ENCODE measurements around the gene POMT1. TPM values are rescaled to one million over a fixed set of nuclear protein-coding genes. Genes with fewer than 3 reads are reported as not detected.
A peak's percentile ranks its signal among the peaks of the same experiment; 100 is the strongest.
"Not testable (repeated sequence)": the region's sequence is repeated elsewhere in the genome, so short reads cannot be mapped to it uniquely, and the experiment has no call there.

The POMT1 gene
- polyA plus RNA-seq, 1 donor from 2014 or later: 5.1 TPM

- H3K4me3 Mint-ChIP-seq: no peak overlapping the region
- peaks cover 2% of the 10 kb centered on the region for H3K27me3 Mint-ChIP-seq
- no peak overlapping the region for H3K27ac Mint-ChIP-seq
- H3K4me1 Mint-ChIP-seq: peaks cover 3 to 6% (median 5%) of the 10 kb centered on the region in 3 donors
- H3K9me3 Mint-ChIP-seq: peaks cover 0 to 2% (median 2%) of the 10 kb centered on the region in 3 donors
- H3K36me3 Mint-ChIP-seq: no peaks in the 10 kb centered on the region
Observed at GRCh38 chr9:131537946-131538345, 35.2 kb downstream of the POMT1 start.

GRCh38 chr9:131539223-131539923, 36.7 kb downstream of the POMT1 start:
- Mint-ChIP-seq H3K27ac (peak overlapping the region in 2 of 3 donors; percentile 23), H3K36me3 (no peaks in the 10 kb centered on the region), H3K4me1 (peaks cover 3 to 5% (median 5%) of the 10 kb centered on the region in 3 donors), H3K4me3 (peak overlapping the region in 1 of 4 donors; percentile 58), H3K27me3 (peaks cover 2% of the 10 kb centered on the region), H3K9me3 (peaks cover 4 to 10% (median 6%) of the 10 kb centered on the region in 3 donors)

GRCh38 chr9:131543141-131543540, 40.4 kb downstream of the POMT1 start:
- H3K36me3 Mint-ChIP-seq: peaks cover 2% of the 10 kb centered on the region
- H3K4me3 Mint-ChIP-seq: peak overlapping the region in 1 of 4 donors; percentile 17
- H3K27me3 Mint-ChIP-seq: peaks cover 20% of the 10 kb centered on the region

GRCh38 chr9:131545003-131545785, 42.5 kb downstream of the POMT1 start, which contains the start of gene PRRT1B:
TSS of gene PRRT1B (plus strand) at chr9:131545523. CDS start at chr9:131545616, 93 bp downstream.
- H3K27ac Mint-ChIP-seq: peak within 1 kb of the TSS in 1 of 3 donors; percentile 67
- peak within 1 kb of the TSS in 1 of 4 donors; percentile 67 for H3K4me3 Mint-ChIP-seq
- peaks cover 2% of the 10 kb centered on the region for H3K36me3 Mint-ChIP-seq
- peaks cover 37% of the 10 kb centered on the region for H3K27me3 Mint-ChIP-seq
- H3K9me3 Mint-ChIP-seq: peaks cover 6 to 25% (median 15%) of the 10 kb centered on the region in 3 donors
- H3K4me1 Mint-ChIP-seq: peaks cover 0 to 2% (median 0%) of the 10 kb centered on the region in 3 donors

More at GRCh38 chr9:131543141-131543540, 40.4 kb downstream of the POMT1 start:
- H3K27ac Mint-ChIP-seq: no peak overlapping the region
- H3K9me3 Mint-ChIP-seq: peaks cover 4 to 18% (median 7%) of the 10 kb centered on the region in 3 donors
- H3K4me1 Mint-ChIP-seq: peaks cover 0 to 5% (median 0%) of the 10 kb centered on the region in 3 donors

- Mint-ChIP-seq H3K4me1 (peaks cover 0 to 2% (median 0%) of the 10 kb centered on the region in 3 donors), H3K4me3 (no peak overlapping the region), H3K9me3 (peaks cover 6 to 25% (median 15%) of the 10 kb centered on the region in 3 donors), H3K27ac (no peak overlapping the region), H3K36me3 (peaks cover 4% of the 10 kb centered on the region), H3K27me3 (peaks cover 40% of the 10 kb centered on the region)
Observed at GRCh38 chr9:131545786-131546335, 43.1 kb downstream of the POMT1 start.

- Mint-ChIP-seq H3K36me3 (peaks cover 4% of the 10 kb centered on the region), H3K4me1 (peaks cover 0 to 2% (median 0%) of the 10 kb centered on the region in 3 donors), H3K9me3 (peaks cover 6 to 25% (median 15%) of the 10 kb centered on the region in 3 donors), H3K27ac (no peak overlapping the region), H3K4me3 (peak overlapping the region in 2 of 4 donors; percentile 78 to 81), H3K27me3 (peaks cover 42% of the 10 kb centered on the region)
Observed at GRCh38 chr9:131546336-131547084, 43.8 kb downstream of the POMT1 start.

- H3K36me3 Mint-ChIP-seq, H3K4me1 Mint-ChIP-seq, H3K27ac Mint-ChIP-seq: not testable (repeated sequence)
- Mint-ChIP-seq H3K9me3 (peaks cover 2 to 15% (median 10%) of the 10 kb centered on the region in 3 donors), H3K27me3 (peaks cover 53% of the 10 kb centered on the region), H3K4me3 (peak overlapping the region in 1 of 4 donors; percentile 46)
Observed at GRCh38 chr9:131549186-131549585, 46.5 kb downstream of the POMT1 start.

GRCh38 chr9:131550465-131550864, 47.7 kb downstream of the POMT1 start:
- peak overlapping the region in 1 of 3 donors; percentile 13 for H3K27ac Mint-ChIP-seq
- not testable (repeated sequence) for H3K4me3 Mint-ChIP-seq, H3K4me1 Mint-ChIP-seq, H3K36me3 Mint-ChIP-seq, H3K9me3 Mint-ChIP-seq
- H3K27me3 Mint-ChIP-seq: peaks cover 56% of the 10 kb centered on the region

GRCh38 chr9:131552030-131552429, 49.3 kb downstream of the POMT1 start:
- peaks cover 2 to 10% (median 9%) of the 10 kb centered on the region in 3 donors for H3K9me3 Mint-ChIP-seq
- peaks cover 0 to 2% (median 0%) of the 10 kb centered on the region in 3 donors for H3K4me1 Mint-ChIP-seq
- peaks cover 4% of the 10 kb centered on the region for H3K36me3 Mint-ChIP-seq
- H3K27ac Mint-ChIP-seq: no peak overlapping the region
- peaks cover 57% of the 10 kb centered on the region for H3K27me3 Mint-ChIP-seq
- no peak overlapping the region for H3K4me3 Mint-ChIP-seq

GRCh38 chr9:131554087-131554842, 51.5 kb downstream of the POMT1 start:
- H3K27me3 Mint-ChIP-seq: peaks cover 35% of the 10 kb centered on the region
- peaks cover 2% of the 10 kb centered on the region for H3K36me3 Mint-ChIP-seq
- no peak overlapping the region for H3K4me3 Mint-ChIP-seq
- no peak overlapping the region for H3K27ac Mint-ChIP-seq
- H3K4me1 Mint-ChIP-seq: peaks cover 0 to 2% (median 0%) of the 10 kb centered on the region in 3 donors
- peaks cover 0 to 2% (median 1%) of the 10 kb centered on the region in 3 donors for H3K9me3 Mint-ChIP-seq

- Mint-ChIP-seq H3K9me3 (peaks cover 0 to 2% (median 0%) of the 10 kb centered on the region in 3 donors), H3K27me3 (peaks cover 29% of the 10 kb centered on the region), H3K4me1 (peaks cover 0 to 2% (median 0%) of the 10 kb centered on the region in 3 donors), H3K4me3 (no peak overlapping the region), H3K36me3 (peaks cover 2% of the 10 kb centered on the region), H3K27ac (no peak overlapping the region)
Observed at GRCh38 chr9:131554843-131555351, 52.2 kb downstream of the POMT1 start.

- peaks cover 0 to 2% (median 0%) of the 10 kb centered on the region in 3 donors for H3K4me1 Mint-ChIP-seq
- no peak overlapping the region for H3K4me3 Mint-ChIP-seq
- H3K27ac Mint-ChIP-seq: peak overlapping the region in 1 of 3 donors; percentile 82
- peaks cover 0 to 2% (median 0%) of the 10 kb centered on the region in 3 donors for H3K9me3 Mint-ChIP-seq
- H3K27me3 Mint-ChIP-seq: peaks cover 26% of the 10 kb centered on the region
- H3K36me3 Mint-ChIP-seq: no peaks in the 10 kb centered on the region
Observed at GRCh38 chr9:131555841-131556673, 53.3 kb downstream of the POMT1 start.

Measured in IgD-negative memory B cell (primary cell).